ENCODE results near the gene DOCK10.
A peak's percentile ranks its signal among the peaks of the same experiment; 100 is the strongest.

Gene DOCK10

DNA sequence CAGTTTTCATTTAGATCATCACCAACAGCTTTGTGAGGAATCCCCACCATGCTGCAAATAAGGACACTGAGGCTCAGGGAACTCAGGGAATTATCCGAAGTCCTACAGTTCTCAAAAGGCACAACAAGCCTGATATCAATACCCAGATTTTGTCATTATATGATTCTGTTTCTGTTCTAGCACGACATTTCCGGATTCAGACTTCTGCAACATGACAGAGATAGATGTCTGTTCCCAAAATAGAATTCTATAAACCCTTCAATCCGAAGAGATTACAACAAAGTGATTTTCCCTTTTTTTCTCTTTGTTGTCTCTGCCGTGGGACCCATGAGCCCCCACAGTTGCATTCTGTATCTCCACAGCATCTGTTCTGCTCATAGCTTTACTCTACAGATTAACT is 72.0 kb downstream of the DOCK10 start:
- H3K4me2 ChIP-seq (ENCODE audit: insufficient read depth, low read length), result no peak overlapping the region
- H3K9me3 ChIP-seq (ENCODE audit: insufficient read depth, low read length, severe bottlenecking), result no peaks in the 10 kb centered on the region
- H3K27ac ChIP-seq (ENCODE audit: low read length), result no peak overlapping the region
- no peak overlapping the region for H2AFZ ChIP-seq (ENCODE audit: low read depth, low read length)
- ATAC-seq (ENCODE audit: insufficient read depth, low read depth) (no peak), DNase-seq (no peak)
- H3K9ac ChIP-seq (ENCODE audit: low read depth, low read length), result no peak overlapping the region
- H3K4me1 ChIP-seq (ENCODE audit: insufficient read depth, low read length), result no peaks in the 10 kb centered on the region
- H3K36me3 ChIP-seq (ENCODE audit: insufficient read depth, low read length), result no peaks in the 10 kb centered on the region
- TF ChIP-seq EZH2 (IDR thresholded peaks at IDR 0.05; ENCODE audit: borderline replicate concordance, low read depth, low read length, severe bottlenecking), result no peak
- TF ChIP-seq, protein P1, sequence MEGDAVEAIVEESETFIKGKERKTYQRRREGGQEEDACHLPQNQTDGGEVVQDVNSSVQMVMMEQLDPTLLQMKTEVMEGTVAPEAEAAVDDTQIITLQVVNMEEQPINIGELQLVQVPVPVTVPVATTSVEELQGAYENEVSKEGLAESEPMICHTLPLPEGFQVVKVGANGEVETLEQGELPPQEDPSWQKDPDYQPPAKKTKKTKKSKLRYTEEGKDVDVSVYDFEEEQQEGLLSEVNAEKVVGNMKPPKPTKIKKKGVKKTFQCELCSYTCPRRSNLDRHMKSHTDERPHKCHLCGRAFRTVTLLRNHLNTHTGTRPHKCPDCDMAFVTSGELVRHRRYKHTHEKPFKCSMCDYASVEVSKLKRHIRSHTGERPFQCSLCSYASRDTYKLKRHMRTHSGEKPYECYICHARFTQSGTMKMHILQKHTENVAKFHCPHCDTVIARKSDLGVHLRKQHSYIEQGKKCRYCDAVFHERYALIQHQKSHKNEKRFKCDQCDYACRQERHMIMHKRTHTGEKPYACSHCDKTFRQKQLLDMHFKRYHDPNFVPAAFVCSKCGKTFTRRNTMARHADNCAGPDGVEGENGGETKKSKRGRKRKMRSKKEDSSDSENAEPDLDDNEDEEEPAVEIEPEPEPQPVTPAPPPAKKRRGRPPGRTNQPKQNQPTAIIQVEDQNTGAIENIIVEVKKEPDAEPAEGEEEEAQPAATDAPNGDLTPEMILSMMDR (IDR thresholded peaks at IDR 0.05; ENCODE audit: borderline replicate concordance, extremely low read depth, low read length, poor library complexity, severe bottlenecking), result no peak
- peaks cover 9% of the 10 kb centered on the region; the same call in 1 of the 2 replicates for H4K20me1 ChIP-seq (ENCODE audit: insufficient read depth, low read length)
- no peak overlapping the region for H3K4me3 ChIP-seq (ENCODE audit: low read depth in 1 of 2, low read length in 2 of 2)
- H3K27me3 ChIP-seq (ENCODE audit: insufficient read depth, low read length, poor library complexity), result no peaks in the 10 kb centered on the region
- H3K79me2 ChIP-seq (ENCODE audit: insufficient read depth, low read length), result peaks cover 7% of the 10 kb centered on the region; the same call in 1 of the 2 replicates

DNA sequence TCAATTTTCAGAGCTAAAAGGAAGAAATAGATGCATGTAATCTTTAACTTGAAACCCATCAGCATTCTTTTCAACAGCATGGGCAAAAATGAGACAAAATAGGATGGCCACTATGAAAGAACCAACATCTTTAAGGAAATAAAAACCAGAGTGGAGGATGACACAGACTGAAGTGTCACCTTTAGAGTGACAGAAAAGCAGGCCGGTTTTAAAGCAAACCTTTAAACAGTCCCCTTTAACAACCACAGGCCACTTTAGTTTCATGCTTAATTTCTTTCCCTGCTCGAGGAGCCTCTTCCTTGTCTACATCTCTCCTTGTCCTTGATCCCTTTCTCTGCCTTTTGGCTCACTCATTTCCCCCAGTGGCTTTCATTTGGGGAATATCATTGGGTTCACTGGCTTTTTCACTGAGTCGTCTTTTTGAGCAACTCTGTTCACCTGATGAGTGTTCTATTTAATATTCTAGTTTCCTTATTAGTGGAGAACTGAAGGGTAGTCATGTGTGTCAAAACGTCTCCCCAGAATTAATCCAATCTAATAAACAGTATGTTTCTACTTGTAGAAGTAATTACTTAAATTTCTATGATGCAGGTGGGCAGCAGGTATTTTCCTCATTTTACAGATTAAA is 72.5 kb downstream of the DOCK10 start:
- Histone ChIP-seq H3K27me3 (ENCODE audit: insufficient read depth, low read length, poor library complexity) (no peaks in the 10 kb centered on the region), H3K4me1 (ENCODE audit: insufficient read depth, low read length) (no peaks in the 10 kb centered on the region), H3K9me3 (ENCODE audit: insufficient read depth, low read length, severe bottlenecking) (no peaks in the 10 kb centered on the region), H4K20me1 (ENCODE audit: insufficient read depth, low read length) (peaks cover 9% of the 10 kb centered on the region; the same call in 1 of the 2 replicates), H3K4me2 (ENCODE audit: insufficient read depth, low read length) (no peak overlapping the region), H3K9ac (ENCODE audit: low read depth, low read length) (no peak overlapping the region), H3K79me2 (ENCODE audit: insufficient read depth, low read length) (peaks cover 7% of the 10 kb centered on the region; the same call in 1 of the 2 replicates), H3K4me3 (ENCODE audit: low read depth in 1 of 2, low read length in 2 of 2) (no peak overlapping the region), H2AFZ (ENCODE audit: low read depth, low read length) (no peak overlapping the region), H3K36me3 (ENCODE audit: insufficient read depth, low read length) (no peaks in the 10 kb centered on the region), H3K27ac (ENCODE audit: low read length) (no peak overlapping the region)
- ATAC-seq (ENCODE audit: insufficient read depth, low read depth) (no peak), DNase-seq (no peak)
- no peak for TF ChIP-seq EZH2 (IDR thresholded peaks at IDR 0.05; ENCODE audit: borderline replicate concordance, low read depth, low read length, severe bottlenecking)
- TF ChIP-seq, protein P1 (IDR thresholded peaks at IDR 0.05; ENCODE audit: borderline replicate concordance, extremely low read depth, low read length, poor library complexity, severe bottlenecking), result no peak

DNA sequence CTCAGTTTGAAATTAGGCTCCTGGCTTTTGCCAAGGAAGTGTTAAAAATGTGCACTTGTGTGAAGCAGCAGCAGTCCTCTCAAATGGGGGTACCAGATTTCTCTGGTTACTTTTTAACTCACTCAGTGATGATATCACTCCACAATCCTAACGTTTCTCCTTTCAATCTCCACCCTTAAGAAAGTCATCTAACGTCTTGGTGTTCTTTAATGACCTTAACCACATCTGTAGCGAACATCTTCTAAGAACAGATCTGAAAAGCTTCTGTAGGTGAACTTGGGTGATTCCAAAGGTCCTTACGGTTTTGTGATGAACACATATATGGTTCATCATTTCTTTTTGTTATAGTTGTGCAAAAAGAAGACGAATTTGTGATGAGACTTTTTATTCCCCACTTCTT is 73.2 kb downstream of the DOCK10 start:
- TF ChIP-seq, protein P1 (IDR thresholded peaks at IDR 0.05; ENCODE audit: borderline replicate concordance, extremely low read depth, low read length, poor library complexity, severe bottlenecking), result no peak
- TF ChIP-seq EZH2 (IDR thresholded peaks at IDR 0.05; ENCODE audit: borderline replicate concordance, low read depth, low read length, severe bottlenecking), result no peak
- Histone ChIP-seq H3K9me3 (ENCODE audit: insufficient read depth, low read length, severe bottlenecking) (no peaks in the 10 kb centered on the region), H3K27ac (ENCODE audit: low read length) (no peak overlapping the region), H3K36me3 (ENCODE audit: insufficient read depth, low read length) (no peaks in the 10 kb centered on the region), H4K20me1 (ENCODE audit: insufficient read depth, low read length) (peaks cover 9% of the 10 kb centered on the region; the same call in 1 of the 2 replicates), H3K79me2 (ENCODE audit: insufficient read depth, low read length) (peaks cover 7% of the 10 kb centered on the region; the same call in 1 of the 2 replicates), H3K9ac (ENCODE audit: low read depth, low read length) (no peak overlapping the region), H2AFZ (ENCODE audit: low read depth, low read length) (no peak overlapping the region), H3K27me3 (ENCODE audit: insufficient read depth, low read length, poor library complexity) (no peaks in the 10 kb centered on the region), H3K4me1 (ENCODE audit: insufficient read depth, low read length) (no peaks in the 10 kb centered on the region), H3K4me3 (ENCODE audit: low read depth in 1 of 2, low read length in 2 of 2) (no peak overlapping the region), H3K4me2 (ENCODE audit: insufficient read depth, low read length) (no peak overlapping the region)
- ATAC-seq (ENCODE audit: insufficient read depth, low read depth) (peak; percentile 50; the same call in 1 of the 3 replicates), DNase-seq (no peak)

Measured in DND-41 (cell line).